Measurements from ENCODE around the gene NT5C.
"Not testable (repeated sequence)": the region's sequence is repeated elsewhere in the genome, so short reads cannot be mapped to it uniquely, and the experiment has no call there.

DNA sequence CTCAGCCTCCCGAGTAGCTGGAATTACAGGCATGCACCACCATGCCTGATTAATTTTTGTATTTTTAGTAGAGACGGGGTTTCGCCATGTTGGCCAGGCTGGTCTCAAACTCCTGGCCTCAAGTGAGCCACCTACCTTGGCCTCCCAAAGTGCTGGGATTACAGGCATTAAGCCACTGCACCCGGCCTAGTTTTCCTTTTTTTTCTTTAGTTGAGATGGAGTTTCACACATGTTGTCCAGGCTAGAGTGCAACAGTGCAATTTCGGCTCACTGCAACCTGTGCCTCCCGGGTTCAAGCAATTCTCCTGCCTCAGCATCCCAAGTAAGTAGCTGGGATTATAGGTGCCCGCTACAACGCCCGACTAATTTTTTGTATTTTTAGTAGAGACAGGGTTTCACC lies 6.2 kb upstream of the NT5C start:
- TF ChIP-seq, protein P1, sequence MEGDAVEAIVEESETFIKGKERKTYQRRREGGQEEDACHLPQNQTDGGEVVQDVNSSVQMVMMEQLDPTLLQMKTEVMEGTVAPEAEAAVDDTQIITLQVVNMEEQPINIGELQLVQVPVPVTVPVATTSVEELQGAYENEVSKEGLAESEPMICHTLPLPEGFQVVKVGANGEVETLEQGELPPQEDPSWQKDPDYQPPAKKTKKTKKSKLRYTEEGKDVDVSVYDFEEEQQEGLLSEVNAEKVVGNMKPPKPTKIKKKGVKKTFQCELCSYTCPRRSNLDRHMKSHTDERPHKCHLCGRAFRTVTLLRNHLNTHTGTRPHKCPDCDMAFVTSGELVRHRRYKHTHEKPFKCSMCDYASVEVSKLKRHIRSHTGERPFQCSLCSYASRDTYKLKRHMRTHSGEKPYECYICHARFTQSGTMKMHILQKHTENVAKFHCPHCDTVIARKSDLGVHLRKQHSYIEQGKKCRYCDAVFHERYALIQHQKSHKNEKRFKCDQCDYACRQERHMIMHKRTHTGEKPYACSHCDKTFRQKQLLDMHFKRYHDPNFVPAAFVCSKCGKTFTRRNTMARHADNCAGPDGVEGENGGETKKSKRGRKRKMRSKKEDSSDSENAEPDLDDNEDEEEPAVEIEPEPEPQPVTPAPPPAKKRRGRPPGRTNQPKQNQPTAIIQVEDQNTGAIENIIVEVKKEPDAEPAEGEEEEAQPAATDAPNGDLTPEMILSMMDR (IDR thresholded peaks at IDR 0.05): not testable (repeated sequence)
- TF ChIP-seq POLR2A (IDR thresholded peaks at IDR 0.05): not testable (repeated sequence)
